Measurements from ENCODE around the gene ZNF609.

The ZNF609 gene

GRCh38 chr15:64548235-64548634 lies 87.9 kb downstream of the ZNF609 start:
- no peak overlapping the region for H3K27ac ChIP-seq

GRCh38 chr15:64549860-64550259 lies 89.5 kb downstream of the ZNF609 start:
- no peak for TF ChIP-seq CTCF (conservative IDR thresholded peaks at IDR 0.05)
- H3K27ac ChIP-seq = no peak overlapping the region

More at GRCh38 chr15:64548235-64548634, 87.9 kb downstream of the ZNF609 start:
- no peak for TF ChIP-seq CTCF (conservative IDR thresholded peaks at IDR 0.05)

GRCh38 chr15:64552281-64552948 lies 92.0 kb downstream of the ZNF609 start:
- no peak for TF ChIP-seq CTCF (conservative IDR thresholded peaks at IDR 0.05)
- no peak overlapping the region for H3K27ac ChIP-seq

- no peak for TF ChIP-seq CTCF (conservative IDR thresholded peaks at IDR 0.05)
- no peak overlapping the region for H3K27ac ChIP-seq
Observed at GRCh38 chr15:64558460-64559179, 98.2 kb downstream of the ZNF609 start.

GRCh38 chr15:64559243-64559642 lies 98.9 kb downstream of the ZNF609 start:
- no peak overlapping the region for H3K27ac ChIP-seq

GRCh38 chr15:64560501-64560900 lies 100.1 kb downstream of the ZNF609 start:
- TF ChIP-seq CTCF (conservative IDR thresholded peaks at IDR 0.05) = no peak
- H3K27ac ChIP-seq = no peak overlapping the region

More at GRCh38 chr15:64559243-64559642, 98.9 kb downstream of the ZNF609 start:
- TF ChIP-seq CTCF (conservative IDR thresholded peaks at IDR 0.05) = no peak

GRCh38 chr15:64560998-64561397 lies 100.6 kb downstream of the ZNF609 start:
- TF ChIP-seq CTCF (conservative IDR thresholded peaks at IDR 0.05) = no peak
- H3K27ac ChIP-seq = no peak overlapping the region
